IMR-90 (cell line): ENCODE data around the gene CRB1. TPM values are rescaled to one million over a fixed set of nuclear protein-coding genes. Genes with fewer than 3 reads are reported as not detected.

Experiments
- ATAC-seq: fragments of 200-7000 bp; cut with Tn5 transposase; 2 replicates; pipeline ENCODE4 v1.9.1; 2020; ENCODE audit warnings: low read depth, mild to moderate bottlenecking, moderate library complexity
- BruUV-seq: library from RNA; stranded (reverse); fragments of 400-500 nt; replicated peaks from 2 replicates; lab custom pipeline; 2021; lab: Mats Ljungman, UMichigan
- CTCF ChIA-PET: fragments of 300-600 bp; formaldehyde crosslinking; extraction: SDS; loops from one replicate; lab custom pipeline; 2021; ENCODE audit warnings: antibody characterized with exemption; lab: Yijun Ruan, JAX
- POLR2A ChIA-PET: fragments of 300-600 bp; sonication (Branson Sonifier 250); formaldehyde crosslinking; loops from one replicate; lab custom pipeline; 2022; ENCODE audit warnings: antibody characterized with exemption; ENCODE audit not compliant: unreplicated experiment; lab: Charles Lee
- DNase-seq: peaks from one replicate; pipeline ENCODE4 v3.0.0; 2013
- H2AFZ ChIP-seq: replicated peaks from 2 replicates; pipeline ENCODE3; 2013; ENCODE audit warnings: low read length, mild to moderate bottlenecking; ENCODE audit not compliant: poor library complexity
- H2AK5ac ChIP-seq: 2 replicates; pipeline ENCODE4 v1.6.1; 2013; ENCODE audit warnings: low read depth, low read length, inconsistent platforms
- H2AK9ac ChIP-seq: replicated peaks from 2 replicates; pipeline ENCODE3; 2013; ENCODE audit warnings: mild to moderate bottlenecking, low read depth, low read length, moderate library complexity; ENCODE audit not compliant: poor library complexity
- H2BK120ac ChIP-seq: 2 replicates; pipeline ENCODE4 v1.6.1; 2013; ENCODE audit warnings: low read depth, low read length, inconsistent platforms
- H2BK15ac ChIP-seq: 3 replicates; pipeline ENCODE4 v1.6.1; 2013; ENCODE audit warnings: low read depth, low read length, inconsistent platforms
- H2BK20ac ChIP-seq: 2 replicates; pipeline ENCODE4 v1.6.1; 2013; ENCODE audit warnings: low read depth, mild to moderate bottlenecking, inconsistent platforms, low read length, moderate library complexity
- H2BK5ac ChIP-seq: 2 replicates; pipeline ENCODE4 v1.6.1; 2013; ENCODE audit warnings: mild to moderate bottlenecking, low read depth, low read length, inconsistent platforms; ENCODE audit not compliant: poor library complexity, severe bottlenecking
- H3K14ac ChIP-seq: replicated peaks from 2 replicates; pipeline ENCODE4 v1.6.1; 2013; ENCODE audit warnings: low read depth, low read length, inconsistent platforms
- H3K18ac ChIP-seq: 2 replicates; pipeline ENCODE4 v1.6.1; 2013; ENCODE audit warnings: low read depth, low read length, control low read depth
- H3K23ac ChIP-seq: 2 replicates; pipeline ENCODE4 v1.6.1; 2013; ENCODE audit warnings: low read depth, low read length, inconsistent platforms
- H3K27ac ChIP-seq: 2 replicates; pipeline ENCODE4 v1.5.1; 2013; ENCODE audit warnings: mild to moderate bottlenecking, control low read depth, low read length; ENCODE audit not compliant: insufficient read depth
- H3K27me3 ChIP-seq: 2 replicates; pipeline ENCODE4 v1.6.1; 2013; ENCODE audit warnings: low read length; ENCODE audit not compliant: control insufficient read depth, insufficient read depth
- H3K36me3 ChIP-seq: 2 replicates; pipeline ENCODE4 v1.6.1; 2013; ENCODE audit warnings: low read length, mixed read lengths; ENCODE audit not compliant: control insufficient read depth, insufficient read depth
- H3K4ac ChIP-seq: 2 replicates; pipeline ENCODE4 v1.6.1; 2013; ENCODE audit warnings: low read depth, low read length, inconsistent platforms
- H3K4me1 ChIP-seq: 2 replicates; pipeline ENCODE4 v1.6.1; 2013; ENCODE audit warnings: low read length, mixed read lengths; ENCODE audit not compliant: control insufficient read depth, insufficient read depth
- H3K4me2 ChIP-seq: 2 replicates; pipeline ENCODE4 v1.6.1; 2013; ENCODE audit warnings: low read depth, mild to moderate bottlenecking, control low read depth, low read length, moderate library complexity
- H3K4me3 ChIP-seq: 2 replicates; pipeline ENCODE4 v1.5.1; 2013; ENCODE audit warnings: low read depth, mild to moderate bottlenecking, control low read depth, low read length, moderate library complexity; ENCODE audit not compliant: insufficient read depth
- H3K56ac ChIP-seq: 2 replicates; pipeline ENCODE4 v1.6.1; 2013; ENCODE audit warnings: low read length, inconsistent platforms; ENCODE audit not compliant: insufficient read depth; ENCODE audit errors: extremely low read depth
- H3K79me1 ChIP-seq, 2 experiments: 2 replicates each; pipeline ENCODE4 v1.6.1; 2013; ENCODE audit warnings: low read length in 2 of 2, inconsistent platforms in 1 of 2, low read depth in 1 of 2
- H3K9ac ChIP-seq: 2 replicates; pipeline ENCODE4 v1.6.1; 2013; ENCODE audit warnings: low read depth, low read length, control low read depth
- H3K9me1 ChIP-seq: 2 replicates; pipeline ENCODE4 v1.6.1; 2013; ENCODE audit warnings: low read length, inconsistent platforms; ENCODE audit not compliant: insufficient read depth
- H3K9me3 ChIP-seq: 2 replicates; pipeline ENCODE4 v1.6.1; 2013; ENCODE audit warnings: low read length; ENCODE audit not compliant: control insufficient read depth, insufficient read depth
- H4K20me1 ChIP-seq: 2 replicates; pipeline ENCODE4 v1.6.1; 2013; ENCODE audit warnings: low read length, inconsistent platforms; ENCODE audit not compliant: insufficient read depth
- H4K5ac ChIP-seq: 2 replicates; pipeline ENCODE4 v1.6.1; 2013; ENCODE audit warnings: mild to moderate bottlenecking, low read depth, low read length, control low read depth
- H4K8ac ChIP-seq, 2 experiments: 2 replicates each; pipeline ENCODE4 v1.6.1; 2013; ENCODE audit warnings: low read depth in 2 of 2, low read length in 2 of 2, control low read depth in 1 of 2, inconsistent platforms in 1 of 2
- H4K91ac ChIP-seq: 2 replicates; pipeline ENCODE4 v1.6.1; 2013; ENCODE audit warnings: low read depth, low read length, inconsistent platforms; ENCODE audit not compliant: insufficient read depth
- BHLHE40 ChIP-seq: fragments of 150-350 bp; IDR thresholded peaks from 2 replicates; pipeline ENCODE4 v1.6.1; 2016; ENCODE audit warnings: mild to moderate bottlenecking, low read depth, low read length
- CEBPB ChIP-seq: IDR thresholded peaks from 2 replicates; pipeline ENCODE4 v1.6.1; 2012; ENCODE audit warnings: low read depth, low read length, improper control_type of control experiment
- FOS ChIP-seq: fragments of 150-350 bp; IDR thresholded peaks from 2 replicates; pipeline ENCODE4 v1.6.1; 2016; ENCODE audit warnings: low read depth, low read length
- MAFK ChIP-seq: IDR thresholded peaks from 2 replicates; pipeline ENCODE4 v1.6.1; 2012; ENCODE audit warnings: low read depth, low read length, improper control_type of control experiment
- MAZ ChIP-seq: IDR thresholded peaks from 2 replicates; pipeline ENCODE4 v1.6.1; 2012; ENCODE audit warnings: low read depth, mild to moderate bottlenecking, low read length, improper control_type of control experiment, moderate library complexity, borderline replicate concordance
- MXI1 ChIP-seq: IDR thresholded peaks from 2 replicates; pipeline ENCODE4 v1.6.1; 2012; ENCODE audit warnings: low read depth, mild to moderate bottlenecking, low read length, moderate library complexity, borderline replicate concordance
- POLR2A ChIP-seq: IDR thresholded peaks from 2 replicates; pipeline ENCODE4 v1.6.1; 2012; ENCODE audit warnings: mild to moderate bottlenecking, low read depth, low read length
- RAD21 ChIP-seq: IDR thresholded peaks from 2 replicates; pipeline ENCODE4 v1.6.1; 2012; ENCODE audit warnings: low read length, improper control_type of control experiment
- RCOR1 ChIP-seq: IDR thresholded peaks from 2 replicates; pipeline ENCODE4 v1.6.1; 2012; ENCODE audit warnings: mild to moderate bottlenecking, low read length, improper control_type of control experiment; ENCODE audit not compliant: insufficient replicate concordance
- RFX5 ChIP-seq: IDR thresholded peaks from 2 replicates; pipeline ENCODE4 v1.8.0; 2012; ENCODE audit warnings: low read depth, mild to moderate bottlenecking, low read length, moderate library complexity
- SMC3 ChIP-seq: fragments of 150-350 bp; IDR thresholded peaks from 2 replicates; pipeline ENCODE4 v1.6.1; 2016; ENCODE audit warnings: low read depth, mild to moderate bottlenecking, antibody characterized with exemption, low read length, moderate library complexity
- WGBS, 2 experiments: methylation state at CpG; one replicate each; pipeline versions ENCODE4 v1.1.5 to v1.1.7; 2013; ENCODE audit warnings: missing lambda C conversion rate in 2 of 2; ENCODE audit not compliant: insufficient read length in 1 of 2; ENCODE audit errors: extremely low coverage in 2 of 2; 5-methylcytosine and 5-hydroxymethylcytosine counted together
- dilution Hi-C: fragments of 300-500 bp; cut with HindIII; formaldehyde crosslinking; loops from one replicate; pipeline ENCODE4 v1.14.3; 2018; ENCODE audit warnings: low sequenced_read_pairs; ENCODE audit not compliant: unreplicated experiment
- in situ Hi-C: fragments of 300-500 bp; cut with MboI; formaldehyde crosslinking; loops from 3 replicates; pipeline ENCODE4 v1.14.3; 2019; ENCODE audit warnings: low sequenced_read_pairs, inconsistent platforms, mixed read lengths
- intact Hi-C: fragments of 100-400 bp; cut with micrococcal nuclease; formaldehyde crosslinking; loops from 2 replicates; pipeline ENCODE4 v1.10.0; 2022
- polyA plus RNA-seq, 3 experiments: library from polyadenylated mRNA; depleted of rRNA; stranded (reverse); fragments of >200 nt; gene quantifications; 2 replicates each; pipeline ENCODE4 v1.2.3, GENCODE V29; 2012; ENCODE audit warnings: low replicate concordance in 1 of 3
- total RNA-seq: library from RNA; depleted of rRNA; stranded (reverse); fragments of >200 nt; gene quantifications from 2 replicates; pipeline ENCODE4 v1.2.3, GENCODE V29; 2012
- TF ChIP-seq, protein P1 (sequence below): conservative IDR thresholded peaks from 2 replicates; pipeline ENCODE4 v1.5.1; 2012; ENCODE audit warnings: mild to moderate bottlenecking, low read depth, low read length, improper control_type of control experiment

CRB1 gene
- total and polyA plus RNA-seq, 2 of the 4 experiments (the other 2 are of a cell fraction): not detected

DNA sequence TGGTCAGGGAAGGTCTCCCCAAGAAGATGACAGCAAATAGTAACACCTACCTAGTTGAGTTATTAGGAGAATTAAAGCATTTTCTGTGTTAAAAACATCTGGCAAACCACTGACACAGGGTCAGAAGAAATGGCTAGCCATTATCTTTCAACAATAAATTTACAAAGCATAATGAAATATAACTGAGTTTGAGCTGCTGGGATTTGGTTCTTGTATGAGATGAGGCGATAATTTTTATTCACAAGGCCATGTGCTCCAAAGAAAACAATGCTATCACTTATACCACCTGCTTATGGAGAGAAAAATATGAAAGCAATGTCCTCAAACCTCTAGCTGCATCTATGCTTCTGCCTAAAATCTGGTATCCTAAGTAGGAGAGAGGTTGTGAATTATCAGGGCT, 202.3 kb downstream of the CRB1 start:
- no peak overlapping the region for H3K9ac ChIP-seq
- no peak overlapping the region for H2AK5ac ChIP-seq
- H3K9me1 ChIP-seq: no peaks in the 10 kb centered on the region
- H4K91ac ChIP-seq: no peak overlapping the region
- no CpG with 5 or more reads among the region's 1 CpG for WGBS, 2 experiments
- no peak overlapping the region for H2BK15ac ChIP-seq
- H4K5ac ChIP-seq: no peak overlapping the region
- H3K14ac ChIP-seq: no peak overlapping the region
- no peak overlapping the region for H3K23ac ChIP-seq
- dilution Hi-C loops: no loop called here
- DNase-seq (no peak), ATAC-seq (no peak)
- no peaks in the 10 kb centered on the region for H3K4me1 ChIP-seq
- H3K27me3 ChIP-seq: no peaks in the 10 kb centered on the region; the same call in 1 of the 2 replicates
- H3K4me2 ChIP-seq: no peak overlapping the region
- no TSS peak for BruUV-seq
- no peak overlapping the region for H2BK120ac ChIP-seq
- H2BK20ac ChIP-seq: no peak overlapping the region
- ChIA-PET CTCF (no interaction called here), POLR2A (no interaction called here)
- H3K9me3 ChIP-seq: no peaks in the 10 kb centered on the region
- no peak overlapping the region for H2AK9ac ChIP-seq
- H4K20me1 ChIP-seq: no peaks in the 10 kb centered on the region
- H3K56ac ChIP-seq: no peak overlapping the region
- intact Hi-C loops: no loop called here
- no peaks in the 10 kb centered on the region for H3K36me3 ChIP-seq
- in situ Hi-C loops: no loop called here
- H4K8ac ChIP-seq: no peak overlapping the region
- no peak overlapping the region for H3K18ac ChIP-seq
- H3K4me3 ChIP-seq: no peak overlapping the region
- no peak overlapping the region for H2AFZ ChIP-seq
- no peak overlapping the region for H3K27ac ChIP-seq
- no peaks in the 10 kb centered on the region for H3K79me1 ChIP-seq
- TF ChIP-seq POLR2A: no peak
- no peak for TF ChIP-seq MAZ
- TF ChIP-seq RAD21: no peak
- no peak for TF ChIP-seq RFX5
- TF ChIP-seq RCOR1: no peak
- no peak for TF ChIP-seq SMC3
- TF ChIP-seq BHLHE40: no peak
- no peak for TF ChIP-seq FOS
- no peak for TF ChIP-seq MXI1
- TF ChIP-seq CEBPB: no peak
- TF ChIP-seq MAFK: no peak
- TF ChIP-seq, protein P1, sequence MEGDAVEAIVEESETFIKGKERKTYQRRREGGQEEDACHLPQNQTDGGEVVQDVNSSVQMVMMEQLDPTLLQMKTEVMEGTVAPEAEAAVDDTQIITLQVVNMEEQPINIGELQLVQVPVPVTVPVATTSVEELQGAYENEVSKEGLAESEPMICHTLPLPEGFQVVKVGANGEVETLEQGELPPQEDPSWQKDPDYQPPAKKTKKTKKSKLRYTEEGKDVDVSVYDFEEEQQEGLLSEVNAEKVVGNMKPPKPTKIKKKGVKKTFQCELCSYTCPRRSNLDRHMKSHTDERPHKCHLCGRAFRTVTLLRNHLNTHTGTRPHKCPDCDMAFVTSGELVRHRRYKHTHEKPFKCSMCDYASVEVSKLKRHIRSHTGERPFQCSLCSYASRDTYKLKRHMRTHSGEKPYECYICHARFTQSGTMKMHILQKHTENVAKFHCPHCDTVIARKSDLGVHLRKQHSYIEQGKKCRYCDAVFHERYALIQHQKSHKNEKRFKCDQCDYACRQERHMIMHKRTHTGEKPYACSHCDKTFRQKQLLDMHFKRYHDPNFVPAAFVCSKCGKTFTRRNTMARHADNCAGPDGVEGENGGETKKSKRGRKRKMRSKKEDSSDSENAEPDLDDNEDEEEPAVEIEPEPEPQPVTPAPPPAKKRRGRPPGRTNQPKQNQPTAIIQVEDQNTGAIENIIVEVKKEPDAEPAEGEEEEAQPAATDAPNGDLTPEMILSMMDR: no peak
- no peak overlapping the region for H3K4ac ChIP-seq
- no peak overlapping the region for H2BK5ac ChIP-seq
